ENCODE data around the gene AP1M1.

AP1M1 gene

GRCh38 chr19:16234552-16235445 is 37.1 kb downstream of the AP1M1 start:
- Histone ChIP-seq H3K27ac (ENCODE audit: low read depth, low read length) (no peak overlapping the region), H3K27me3 (ENCODE audit: low read length) (no peaks in the 10 kb centered on the region), H2AFZ (ENCODE audit: low read depth, low read length, severe bottlenecking) (no peak overlapping the region), H3K79me2 (ENCODE audit: insufficient read depth, low read length) (no peaks in the 10 kb centered on the region), H3K9me2 (replicated peaks; ENCODE audit: insufficient read depth, low read length) (no peaks in the 10 kb centered on the region), H3K9me3 (ENCODE audit: insufficient read depth, low read length) (no peaks in the 10 kb centered on the region), H3K4me3 (ENCODE audit: insufficient read depth, low read length, poor library complexity, severe bottlenecking) (no peak overlapping the region), H3K36me3 (ENCODE audit: low read length) (no peaks in the 10 kb centered on the region), H3K9ac (ENCODE audit: low read length) (no peak overlapping the region), H3F3A (ENCODE audit: insufficient read depth) (peaks cover 5% of the 10 kb centered on the region; the same call in 1 of the 2 replicates), H4K20me1 (ENCODE audit: low read depth, low read length) (no peaks in the 10 kb centered on the region), H3K4me2 (ENCODE audit: low read depth, low read length, poor library complexity, severe bottlenecking) (no peak overlapping the region)
- TF ChIP-seq EZH2phosphoT487 (conservative IDR thresholded peaks at IDR 0.05; ENCODE audit: low read length) = no peak
- TF ChIP-seq, protein P1, sequence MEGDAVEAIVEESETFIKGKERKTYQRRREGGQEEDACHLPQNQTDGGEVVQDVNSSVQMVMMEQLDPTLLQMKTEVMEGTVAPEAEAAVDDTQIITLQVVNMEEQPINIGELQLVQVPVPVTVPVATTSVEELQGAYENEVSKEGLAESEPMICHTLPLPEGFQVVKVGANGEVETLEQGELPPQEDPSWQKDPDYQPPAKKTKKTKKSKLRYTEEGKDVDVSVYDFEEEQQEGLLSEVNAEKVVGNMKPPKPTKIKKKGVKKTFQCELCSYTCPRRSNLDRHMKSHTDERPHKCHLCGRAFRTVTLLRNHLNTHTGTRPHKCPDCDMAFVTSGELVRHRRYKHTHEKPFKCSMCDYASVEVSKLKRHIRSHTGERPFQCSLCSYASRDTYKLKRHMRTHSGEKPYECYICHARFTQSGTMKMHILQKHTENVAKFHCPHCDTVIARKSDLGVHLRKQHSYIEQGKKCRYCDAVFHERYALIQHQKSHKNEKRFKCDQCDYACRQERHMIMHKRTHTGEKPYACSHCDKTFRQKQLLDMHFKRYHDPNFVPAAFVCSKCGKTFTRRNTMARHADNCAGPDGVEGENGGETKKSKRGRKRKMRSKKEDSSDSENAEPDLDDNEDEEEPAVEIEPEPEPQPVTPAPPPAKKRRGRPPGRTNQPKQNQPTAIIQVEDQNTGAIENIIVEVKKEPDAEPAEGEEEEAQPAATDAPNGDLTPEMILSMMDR (IDR thresholded peaks at IDR 0.05; ENCODE audit: insufficient read depth, low read length, poor library complexity, severe bottlenecking) = no peak

- Histone ChIP-seq H3K4me3 (ENCODE audit: insufficient read depth, low read length, poor library complexity, severe bottlenecking) (no peak overlapping the region), H3K27ac (ENCODE audit: low read depth, low read length) (no peak overlapping the region), H3K27me3 (ENCODE audit: low read length) (no peaks in the 10 kb centered on the region), H2AFZ (ENCODE audit: low read depth, low read length, severe bottlenecking) (no peak overlapping the region), H3F3A (ENCODE audit: insufficient read depth) (peaks cover 5% of the 10 kb centered on the region; the same call in 1 of the 2 replicates), H3K9ac (ENCODE audit: low read length) (no peak overlapping the region), H3K79me2 (ENCODE audit: insufficient read depth, low read length) (no peaks in the 10 kb centered on the region), H3K36me3 (ENCODE audit: low read length) (no peaks in the 10 kb centered on the region), H3K4me2 (ENCODE audit: low read depth, low read length, poor library complexity, severe bottlenecking) (no peak overlapping the region), H4K20me1 (ENCODE audit: low read depth, low read length) (no peaks in the 10 kb centered on the region), H3K9me3 (ENCODE audit: insufficient read depth, low read length) (no peaks in the 10 kb centered on the region), H3K9me2 (replicated peaks; ENCODE audit: insufficient read depth, low read length) (no peaks in the 10 kb centered on the region)
- TF ChIP-seq, protein P1 (IDR thresholded peaks at IDR 0.05; ENCODE audit: insufficient read depth, low read length, poor library complexity, severe bottlenecking) = no peak
- no peak for TF ChIP-seq EZH2phosphoT487 (conservative IDR thresholded peaks at IDR 0.05; ENCODE audit: low read length)
Measured at GRCh38 chr19:16235811-16236652, 38.3 kb downstream of the AP1M1 start.

- TF ChIP-seq, protein P1 (IDR thresholded peaks at IDR 0.05; ENCODE audit: insufficient read depth, low read length, poor library complexity, severe bottlenecking) = no peak
- TF ChIP-seq EZH2phosphoT487 (conservative IDR thresholded peaks at IDR 0.05; ENCODE audit: low read length) = no peak
Measured at GRCh38 chr19:16244091-16244490, 46.4 kb downstream of the AP1M1 start.

More at GRCh38 chr19:16244091-16244490, 46.4 kb downstream of the AP1M1 start:
- Histone ChIP-seq H4K20me1 (ENCODE audit: low read depth, low read length) (no peaks in the 10 kb centered on the region), H3K9me2 (replicated peaks; ENCODE audit: insufficient read depth, low read length) (no peaks in the 10 kb centered on the region), H3K27me3 (ENCODE audit: low read length) (no peaks in the 10 kb centered on the region), H3K4me3 (ENCODE audit: insufficient read depth, low read length, poor library complexity, severe bottlenecking) (no peak overlapping the region), H3F3A (ENCODE audit: insufficient read depth) (no peaks in the 10 kb centered on the region), H3K4me2 (ENCODE audit: low read depth, low read length, poor library complexity, severe bottlenecking) (no peak overlapping the region), H3K79me2 (ENCODE audit: insufficient read depth, low read length) (no peaks in the 10 kb centered on the region), H3K9me3 (ENCODE audit: insufficient read depth, low read length) (no peaks in the 10 kb centered on the region), H2AFZ (ENCODE audit: low read depth, low read length, severe bottlenecking) (no peak overlapping the region), H3K36me3 (ENCODE audit: low read length) (no peaks in the 10 kb centered on the region), H3K27ac (ENCODE audit: low read depth, low read length) (no peak overlapping the region), H3K9ac (ENCODE audit: low read length) (no peak overlapping the region)

Data from SU-DHL-6 (cell line).